ENCODE results near the gene USP30.
"Not testable (repeated sequence)": the region's sequence is repeated elsewhere in the genome, so short reads cannot be mapped to it uniquely, and the experiment has no call there.

USP30 gene

DNA sequence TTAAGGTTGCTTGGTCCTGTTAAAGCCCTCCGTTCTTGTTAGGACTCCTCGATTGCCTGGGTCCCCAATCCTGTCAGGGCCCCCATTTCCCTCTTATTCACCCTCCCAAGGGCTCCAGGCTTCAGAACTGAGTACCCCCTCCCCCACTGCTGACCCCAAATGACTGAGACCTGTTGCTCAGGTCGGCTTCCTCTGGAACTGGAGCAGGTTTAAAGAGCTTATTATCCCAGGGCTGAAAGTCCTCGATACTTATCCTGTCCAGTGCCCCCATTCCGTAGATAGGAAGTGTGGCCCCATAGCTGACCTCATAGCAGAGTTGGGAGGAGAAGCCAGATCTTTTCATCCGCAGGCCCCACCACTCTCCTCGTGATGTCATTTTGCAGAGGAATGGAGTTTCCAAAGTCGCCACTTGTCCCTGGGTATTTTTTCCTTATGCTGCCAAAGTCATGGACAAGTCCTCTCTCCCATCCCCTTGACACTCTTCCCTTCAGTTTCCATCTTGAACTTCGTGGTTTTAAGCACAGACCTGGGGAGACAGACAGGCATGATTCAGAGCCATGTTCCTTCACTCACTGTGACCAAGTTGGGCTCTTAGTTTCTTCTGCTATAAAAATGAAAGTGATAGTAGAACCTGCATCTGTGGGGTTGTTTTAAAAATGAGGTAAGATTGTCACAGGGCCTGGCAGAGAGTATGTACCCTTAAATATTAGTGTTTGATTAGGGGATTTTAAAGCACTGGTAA is 1.2 kb downstream of the USP30 start:
- DNase-seq: no peak

DNA sequence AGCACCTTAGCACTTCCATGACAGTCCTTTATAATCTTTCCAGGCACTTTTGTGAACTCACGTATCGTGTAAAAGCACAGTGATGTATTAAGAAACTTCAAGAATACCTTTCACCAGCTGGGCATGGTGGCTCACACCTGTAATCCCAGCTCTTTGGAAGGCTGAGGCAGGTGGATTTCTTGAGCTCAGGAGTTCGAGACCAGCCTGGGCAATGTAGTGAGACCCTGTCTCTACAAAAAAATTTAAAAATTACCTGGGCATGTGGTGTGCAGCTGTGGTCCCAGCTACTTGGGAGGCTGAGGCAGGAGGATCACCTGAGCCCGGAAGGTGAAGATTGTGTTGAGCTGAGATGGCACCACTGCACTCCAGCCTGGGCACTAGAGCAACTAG is 1.7 kb downstream of the USP30 start:
- not testable (repeated sequence) for DNase-seq

DNA sequence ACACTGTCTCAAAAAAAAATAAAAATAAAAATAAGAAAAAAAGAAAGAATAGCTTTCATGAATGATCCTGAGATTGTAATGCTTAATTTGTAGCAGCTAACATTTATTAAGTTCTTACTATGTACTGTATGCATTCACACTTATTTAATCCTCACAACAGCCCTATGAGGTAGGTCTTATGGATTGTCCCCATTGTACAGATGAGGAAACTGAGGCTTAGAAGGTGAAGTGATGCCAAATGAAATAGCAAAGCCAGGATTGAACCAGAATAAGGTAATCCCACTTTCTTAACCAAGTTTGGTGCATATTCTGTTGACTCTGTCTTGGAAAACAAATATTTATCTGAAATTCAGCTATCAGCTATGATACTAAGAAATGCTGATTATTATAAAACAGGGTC is 2.1 kb downstream of the USP30 start:
- no peak for DNase-seq

DNA sequence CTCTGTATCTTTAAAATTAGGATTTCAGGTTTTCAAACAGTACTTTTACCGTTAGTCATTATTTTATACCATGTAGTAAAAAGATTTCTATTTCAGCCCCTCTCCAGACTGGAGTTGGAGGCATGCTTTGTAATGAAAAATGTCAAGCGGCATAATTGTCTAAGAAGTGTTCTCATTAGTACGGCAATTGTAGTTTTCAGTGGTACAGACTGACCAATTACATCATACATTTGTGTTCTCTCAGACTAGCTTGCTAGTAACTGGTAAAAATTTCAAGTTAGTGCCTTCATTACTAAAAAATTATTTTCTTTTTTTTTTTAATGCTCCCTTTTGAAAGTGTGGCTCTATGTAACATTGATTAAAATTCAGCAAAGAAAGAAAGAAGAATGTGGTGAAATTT is 4.5 kb downstream of the USP30 start:
- no peak for DNase-seq

DNA sequence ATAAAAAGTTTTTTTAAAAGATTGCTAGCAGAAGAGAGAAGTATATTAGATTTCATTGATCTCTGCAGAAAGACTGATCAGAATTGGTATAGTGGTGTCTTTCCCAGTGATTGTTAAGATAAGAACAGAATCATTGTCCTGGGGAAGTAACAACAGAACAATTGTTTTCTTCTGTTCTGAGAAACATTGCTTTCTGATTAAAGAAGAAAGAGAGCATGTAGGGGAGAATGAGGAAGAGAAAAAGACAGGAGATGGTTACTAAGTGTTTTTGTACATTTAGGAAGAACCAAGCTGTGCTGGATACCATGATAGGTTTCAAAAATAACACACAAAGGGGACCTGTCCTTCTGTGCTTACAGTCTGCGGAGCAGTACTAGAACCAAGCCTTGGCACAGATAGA is 5.0 kb downstream of the USP30 start:
- DNase-seq: no peak

DNA sequence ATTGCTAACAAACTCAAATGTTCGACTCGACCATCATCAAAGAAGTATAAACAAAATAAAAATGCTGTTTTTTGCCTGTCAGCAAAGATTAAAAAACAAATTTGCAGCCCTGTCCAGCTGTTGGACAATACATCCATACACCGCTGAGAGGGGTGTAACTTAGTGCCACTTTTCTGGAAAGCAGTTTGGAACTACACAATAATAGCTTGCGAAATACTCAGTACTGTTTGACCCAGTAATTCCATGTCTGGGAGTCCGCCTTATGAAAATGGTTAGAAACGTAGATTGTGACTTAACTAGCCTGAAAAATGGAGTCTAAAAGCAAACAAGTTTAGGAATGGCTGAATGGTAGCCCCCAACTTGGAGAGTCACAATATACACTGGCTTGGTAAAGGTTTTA is 6.4 kb downstream of the USP30 start:
- DNase-seq: no peak

DNA sequence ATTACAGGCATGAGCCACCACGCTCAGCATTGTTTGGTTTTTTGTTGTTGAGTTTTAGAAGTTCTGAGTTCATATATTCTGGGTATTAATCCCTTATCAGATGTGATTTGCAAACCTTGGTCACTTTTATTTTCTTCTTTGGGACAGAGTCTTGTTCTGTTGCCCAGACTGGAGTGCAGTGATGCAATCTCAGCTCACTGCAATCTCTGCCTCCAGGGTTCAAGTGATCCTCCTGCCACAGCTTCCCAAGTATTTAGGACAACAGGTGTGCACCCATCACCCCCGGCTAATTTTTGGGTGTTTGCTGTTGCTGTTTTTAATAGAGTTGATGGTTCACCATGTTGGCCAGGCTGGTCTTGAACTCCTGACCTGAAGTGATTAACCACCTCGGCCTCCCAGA is 11.8 kb downstream of the USP30 start:
- no peak for DNase-seq

DNA sequence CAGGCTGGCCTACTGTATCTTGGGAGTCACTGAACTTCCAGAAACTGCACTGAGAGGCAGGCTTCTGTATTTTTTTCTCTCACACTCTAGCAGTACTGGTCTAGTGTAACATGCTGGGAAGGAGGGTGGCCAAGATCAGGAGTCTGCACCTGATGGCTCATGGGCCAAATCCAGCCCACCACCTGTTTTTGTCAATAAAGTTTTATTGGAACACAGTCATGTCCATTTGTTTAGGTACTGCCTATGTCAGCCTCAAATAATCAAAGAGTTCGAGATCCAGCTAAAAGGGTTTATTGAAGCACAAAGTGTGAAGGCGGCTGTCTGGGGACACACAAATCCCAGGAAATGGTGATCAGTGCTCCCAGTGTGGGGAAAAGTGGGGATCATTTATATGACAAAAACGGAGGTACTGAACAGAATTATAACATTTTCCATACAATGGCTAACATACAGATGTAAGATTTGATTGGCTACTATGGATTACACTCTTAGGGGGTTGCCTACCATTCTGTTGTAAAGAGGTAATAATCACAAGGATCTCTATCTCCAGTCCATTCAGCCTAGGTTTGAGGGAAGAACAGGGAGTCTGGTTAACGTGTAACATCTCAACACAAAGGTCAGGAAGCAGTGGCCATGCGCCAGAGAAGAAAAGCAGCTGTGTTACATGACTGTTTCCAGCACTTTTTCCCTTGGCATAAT is 12.9 kb downstream of the USP30 start:
- DNase-seq: no peak

DNA sequence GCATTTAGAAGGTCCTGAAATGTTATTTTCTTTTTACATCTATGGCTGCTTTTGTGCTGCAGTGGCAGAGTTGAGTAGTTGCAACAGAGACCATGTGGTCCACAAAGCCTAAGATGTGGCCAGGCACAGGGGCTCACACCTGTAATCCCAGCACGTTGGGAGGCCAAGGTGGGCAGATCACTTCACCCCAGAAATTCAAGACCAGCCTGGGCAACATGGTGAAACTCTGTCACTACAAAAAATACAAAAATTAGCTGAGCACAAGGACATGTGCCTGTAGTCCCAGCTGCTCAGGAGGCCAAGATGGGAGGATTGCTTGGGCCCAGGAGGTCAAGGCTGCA is 13.4 kb downstream of the USP30 start:
- DNase-seq: no peak

DNA sequence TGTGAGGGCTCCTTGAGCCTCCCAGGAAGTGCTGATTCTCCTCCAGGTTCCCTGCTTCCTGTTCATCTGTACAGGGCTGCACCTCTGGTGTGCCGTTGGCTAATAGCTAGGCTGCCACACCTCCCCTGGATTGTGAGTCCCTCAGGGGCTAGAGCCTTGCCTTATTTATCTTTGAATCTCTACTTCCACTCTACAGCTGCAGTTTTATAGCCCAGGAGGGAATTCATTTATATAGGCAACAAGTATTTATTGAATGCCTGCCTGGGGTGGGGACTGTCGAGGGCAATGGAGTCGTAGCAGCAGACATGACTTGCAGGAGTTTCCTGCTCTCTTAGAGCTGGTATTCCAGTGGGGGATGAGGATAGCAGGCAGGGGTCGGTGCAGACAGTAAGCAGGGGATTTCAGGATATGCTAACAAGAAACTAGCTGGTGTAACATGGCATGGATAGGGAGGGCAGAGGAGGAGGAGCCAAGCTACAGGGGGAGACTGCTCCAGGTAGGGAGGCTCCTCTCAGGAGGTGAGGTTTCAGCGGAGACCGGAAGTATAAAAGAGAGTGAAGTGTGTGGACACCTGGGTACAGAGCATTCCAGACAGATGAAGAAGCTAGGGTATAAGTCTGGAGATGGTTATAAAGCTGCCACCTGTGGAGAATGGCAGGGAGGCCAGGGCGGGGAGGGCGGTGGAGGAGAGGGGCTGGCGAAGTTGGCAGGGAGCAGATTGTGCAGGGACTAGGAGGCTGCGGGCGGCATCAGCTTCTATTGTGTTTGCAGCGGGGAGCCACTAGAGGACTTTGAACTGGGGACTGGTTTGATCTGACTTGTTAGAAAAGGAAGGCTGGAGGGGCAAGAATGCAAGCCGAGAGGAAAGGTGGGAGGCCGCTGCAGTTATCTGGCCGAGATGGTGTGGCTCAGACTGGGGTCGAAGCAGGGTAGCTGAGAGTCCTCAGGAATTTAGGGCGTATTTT is 17.2 kb downstream of the USP30 start:
- no peak for DNase-seq

DNA sequence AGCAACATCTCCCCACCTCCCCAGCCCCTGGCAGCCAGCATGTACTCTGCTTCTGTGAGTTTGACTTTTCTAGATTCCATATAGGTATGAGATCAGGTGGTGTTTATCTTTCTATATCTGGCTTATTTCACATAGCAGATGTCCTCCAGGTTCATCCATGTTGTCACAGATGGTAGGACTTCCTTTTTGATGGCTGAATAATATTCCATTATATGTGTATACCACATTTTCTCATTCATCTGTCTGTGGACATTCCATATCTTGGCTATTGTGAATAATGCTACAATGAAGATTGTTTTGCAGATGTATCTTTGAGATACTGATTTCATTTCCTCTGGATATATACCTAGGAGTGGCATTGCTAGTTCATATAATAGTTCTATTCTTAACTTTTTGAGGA is 22.5 kb downstream of the USP30 start:
- DNase-seq: no peak

DNA sequence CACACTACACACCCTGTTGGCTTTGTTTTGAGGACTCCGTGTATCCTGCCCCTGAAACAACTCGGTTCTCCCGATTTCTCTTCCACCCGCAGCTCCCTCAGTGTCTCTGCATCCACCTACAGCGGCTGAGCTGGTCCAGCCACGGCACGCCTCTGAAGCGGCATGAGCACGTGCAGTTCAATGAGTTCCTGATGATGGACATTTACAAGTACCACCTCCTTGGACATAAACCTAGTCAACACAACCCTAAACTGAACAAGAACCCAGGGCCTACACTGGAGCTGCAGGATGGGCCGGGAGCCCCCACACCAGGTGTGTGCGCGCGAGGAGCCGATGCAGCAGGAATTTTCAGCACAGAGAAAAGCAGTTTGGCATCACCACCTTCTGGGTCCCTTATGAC is 30.4 kb downstream of the USP30 start:
- no peak for DNase-seq

DNA sequence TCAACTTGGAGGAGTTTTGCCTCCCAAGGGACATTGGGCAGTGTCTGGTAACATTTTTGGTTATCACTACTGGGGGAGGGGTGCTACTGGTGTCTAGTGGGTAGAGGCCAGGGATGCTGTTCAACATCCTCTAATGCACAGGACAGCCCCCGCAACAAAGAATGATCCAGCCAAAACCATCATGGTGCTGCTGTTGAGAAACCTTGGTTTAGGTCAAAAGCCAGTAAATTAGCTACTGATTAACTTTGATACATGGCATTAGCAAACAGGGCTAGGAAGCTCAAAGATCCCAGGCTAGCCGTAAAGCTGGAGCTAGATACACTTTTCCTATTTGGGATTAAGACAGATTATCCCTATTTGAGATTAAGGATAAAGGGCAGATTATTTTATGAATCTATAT is 32.0 kb downstream of the USP30 start:
- no peak for DNase-seq

DNA sequence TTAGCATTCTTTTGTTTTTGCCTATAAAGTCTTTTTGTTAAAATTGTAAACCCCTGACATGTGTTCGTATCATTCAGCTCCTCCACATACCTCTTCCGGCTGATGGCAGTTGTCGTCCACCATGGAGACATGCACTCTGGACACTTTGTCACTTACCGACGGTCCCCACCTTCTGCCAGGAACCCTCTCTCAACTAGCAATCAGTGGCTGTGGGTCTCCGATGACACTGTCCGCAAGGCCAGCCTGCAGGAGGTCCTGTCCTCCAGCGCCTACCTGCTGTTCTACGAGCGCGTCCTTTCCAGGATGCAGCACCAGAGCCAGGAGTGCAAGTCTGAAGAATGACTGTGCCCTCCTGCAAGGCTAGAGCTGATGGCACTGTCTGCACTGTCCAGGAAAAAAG is 33.2 kb downstream of the USP30 start:
- DNase-seq: no peak

DNA sequence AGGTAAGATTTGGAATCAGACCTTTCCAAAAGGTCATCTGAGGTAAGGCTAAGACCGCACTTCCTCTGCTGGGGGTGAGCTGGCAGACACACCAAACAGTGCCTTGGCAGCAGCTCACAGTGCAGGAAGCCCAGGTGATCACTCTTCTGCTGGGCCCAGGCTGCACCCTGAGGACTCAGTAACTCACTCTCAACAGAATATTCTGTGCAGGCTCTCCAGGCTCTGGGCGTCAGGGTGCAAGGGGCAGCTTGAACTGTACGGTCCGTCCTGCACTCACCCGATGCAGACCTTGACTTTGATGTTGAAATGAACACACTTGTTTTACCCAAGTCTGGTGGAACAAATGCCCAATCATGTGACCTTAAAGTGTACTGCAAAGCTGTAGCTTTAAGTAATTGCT is 34.9 kb downstream of the USP30 start:
- no peak for DNase-seq

DNA sequence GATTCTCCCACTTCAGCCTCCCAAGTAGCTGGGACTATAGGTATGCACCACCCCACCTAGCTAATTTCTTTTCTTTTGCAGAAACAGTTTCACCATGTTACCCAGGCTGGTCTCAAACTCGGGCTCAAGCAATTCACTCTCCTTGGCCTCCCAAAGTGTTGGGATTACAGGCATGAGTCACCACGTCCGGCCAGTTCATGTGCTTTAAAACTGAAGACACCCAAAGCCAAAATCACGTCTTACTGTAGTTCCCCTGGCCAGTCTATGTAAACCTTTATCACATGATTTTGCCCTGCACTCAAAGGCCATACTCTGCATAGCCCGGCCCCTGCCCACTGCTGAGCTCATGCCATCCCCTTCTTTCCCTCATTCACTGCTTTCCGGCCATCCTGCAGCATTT is 36.4 kb downstream of the USP30 start:
- DNase-seq: no peak

DNA sequence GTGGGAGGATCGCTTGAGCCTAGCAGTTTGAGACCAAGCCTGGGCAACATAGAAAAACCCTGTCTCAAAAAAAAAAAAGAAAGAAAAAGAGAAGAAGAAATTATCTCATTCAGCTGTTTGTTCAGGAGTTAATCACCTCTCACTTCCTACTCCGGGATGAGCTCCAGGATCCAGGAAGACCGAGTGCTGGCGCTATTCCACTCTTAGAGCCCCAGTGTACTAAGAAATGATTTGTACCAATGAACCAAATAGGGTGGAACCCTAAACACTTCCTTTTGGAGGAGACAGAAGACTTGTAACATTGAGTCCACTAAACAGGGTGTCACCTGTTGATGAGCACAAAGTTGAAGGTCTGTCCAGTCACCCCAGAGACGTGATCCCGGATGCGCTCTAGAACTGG is 37.3 kb downstream of the USP30 start:
- DNase-seq: no peak

DNA sequence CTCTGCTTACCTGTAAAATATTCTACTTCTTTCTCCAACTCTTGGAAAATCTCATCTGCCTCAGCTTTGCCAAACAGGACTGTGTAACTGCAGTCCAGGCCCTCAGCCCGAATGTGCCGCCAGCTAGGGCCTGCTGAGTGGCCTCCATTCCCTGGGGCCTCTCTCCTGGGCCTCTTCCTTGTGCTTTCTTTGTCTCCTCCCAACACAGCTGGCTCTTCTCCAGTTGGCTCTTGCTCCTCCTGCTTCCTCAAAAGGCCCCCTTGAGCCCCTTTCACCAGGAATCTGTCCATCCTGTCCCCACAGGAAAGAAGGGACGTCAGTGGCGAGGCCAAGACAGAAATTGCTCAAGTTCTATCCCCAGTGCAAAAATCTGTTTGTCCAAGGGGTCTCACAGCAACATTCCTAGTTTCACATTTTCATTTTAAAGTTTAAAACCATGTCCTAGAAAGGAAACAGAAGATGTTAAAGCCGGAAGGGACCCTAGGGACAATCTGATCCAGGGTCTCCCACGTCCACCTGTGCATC is 40.2 kb downstream of the USP30 start:
- DNase-seq: no peak

DNA sequence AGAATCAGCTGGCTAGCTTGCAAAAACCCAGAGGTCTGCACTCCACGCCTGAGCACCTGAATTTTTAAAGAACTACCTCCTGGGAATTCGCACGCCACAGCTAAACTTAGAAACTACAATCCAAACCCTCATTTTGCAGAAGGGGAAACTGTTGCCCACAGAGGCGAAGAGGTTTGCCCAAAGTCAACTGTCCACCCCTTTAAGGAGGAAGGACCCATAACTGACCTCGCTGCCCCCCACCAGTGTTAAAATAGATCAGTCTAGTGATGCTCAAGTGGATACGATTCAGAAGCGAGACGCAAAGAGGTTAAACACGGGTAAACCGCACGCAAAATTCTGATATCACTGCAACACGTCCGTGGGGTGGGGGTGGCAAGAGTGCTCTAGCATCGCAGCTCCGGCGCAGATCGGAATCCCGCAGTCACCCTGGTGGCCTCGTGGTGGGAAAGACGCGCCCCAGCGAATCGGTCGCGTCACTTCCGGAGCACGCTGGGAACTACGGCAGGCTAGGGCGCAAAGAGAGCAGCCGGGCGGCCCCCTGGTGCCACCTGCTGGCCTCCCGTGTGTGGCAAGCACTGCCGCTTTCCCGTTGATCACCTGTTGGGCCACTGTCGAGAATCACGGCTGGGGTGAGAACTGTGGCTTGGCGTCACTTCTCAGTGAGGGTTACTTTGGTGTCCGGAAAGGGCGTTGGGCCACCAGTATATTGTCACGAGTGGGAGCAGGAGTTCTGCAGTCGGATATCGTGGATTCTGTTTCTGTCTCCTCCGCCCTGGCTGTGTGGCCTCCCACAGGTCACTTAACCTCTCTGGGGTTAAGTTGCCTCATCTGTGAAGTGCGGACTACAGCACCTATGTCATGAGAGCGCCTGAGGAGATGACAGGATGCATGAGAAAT is 40.9 kb downstream of the USP30 start, which contains the start of gene ALKBH2:
Gene ALKBH2, minus strand, starts transcription at position 451 of the 897 bp plus-strand sequence. CDS start 686 bp downstream, outside the sequence.
- peak; percentile 83 for DNase-seq

DNA sequence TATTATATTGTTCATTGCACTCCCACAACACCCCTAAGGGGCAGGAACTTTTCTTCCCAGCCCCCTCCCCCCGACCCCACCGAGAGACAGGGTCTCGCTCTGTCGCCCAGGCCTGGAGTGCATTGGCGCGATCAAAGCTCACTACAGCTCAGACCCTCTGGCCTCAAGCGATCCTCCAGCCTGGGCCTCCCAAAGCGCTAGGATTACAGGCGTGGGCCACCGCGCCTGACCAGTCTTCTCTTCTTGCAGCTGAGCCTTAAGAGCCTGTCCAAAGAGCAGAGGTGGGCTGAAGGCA is 44.7 kb downstream of the USP30 start:
- DNase-seq: no peak

DNA sequence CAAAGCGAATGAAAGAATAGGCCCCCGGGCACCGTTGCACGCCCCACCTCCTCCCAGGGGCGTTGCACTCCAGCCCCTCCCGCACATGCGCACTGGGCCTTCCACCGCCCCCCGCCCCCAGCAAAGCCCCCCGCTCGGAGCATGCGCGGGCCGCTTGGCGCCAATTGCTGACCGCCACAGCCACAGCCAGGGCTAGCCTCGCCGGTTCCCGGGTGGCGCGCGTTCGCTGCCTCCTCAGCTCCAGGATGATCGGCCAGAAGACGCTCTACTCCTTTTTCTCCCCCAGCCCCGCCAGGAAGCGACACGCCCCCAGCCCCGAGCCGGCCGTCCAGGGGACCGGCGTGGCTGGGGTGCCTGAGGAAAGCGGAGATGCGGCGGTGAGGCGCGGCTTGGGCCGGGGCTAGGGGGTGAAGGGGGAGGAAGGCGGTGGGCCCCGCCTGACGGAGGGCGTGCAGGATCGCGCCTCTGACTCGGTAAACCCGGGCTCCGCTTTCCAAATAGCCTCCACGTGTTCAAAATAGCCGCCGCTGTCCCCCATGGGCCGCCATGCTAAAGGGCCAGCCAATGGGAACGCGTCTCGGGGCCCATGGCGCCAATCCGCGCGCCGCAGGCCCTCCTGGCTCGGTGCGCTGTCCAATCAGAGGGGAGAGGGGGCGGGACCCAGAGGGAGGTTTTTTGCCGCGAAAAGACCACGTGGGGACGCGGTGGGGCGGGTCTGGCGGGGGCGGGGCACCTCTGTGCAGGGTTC is 45.2 kb downstream of the USP30 start, which contains the start of gene UNG:
Gene UNG, plus strand, starts transcription at position 163 of the 748 bp plus-strand sequence. Its CDS starts 83 bp downstream, at position 246.
- peak; percentile 89 for DNase-seq

DNA sequence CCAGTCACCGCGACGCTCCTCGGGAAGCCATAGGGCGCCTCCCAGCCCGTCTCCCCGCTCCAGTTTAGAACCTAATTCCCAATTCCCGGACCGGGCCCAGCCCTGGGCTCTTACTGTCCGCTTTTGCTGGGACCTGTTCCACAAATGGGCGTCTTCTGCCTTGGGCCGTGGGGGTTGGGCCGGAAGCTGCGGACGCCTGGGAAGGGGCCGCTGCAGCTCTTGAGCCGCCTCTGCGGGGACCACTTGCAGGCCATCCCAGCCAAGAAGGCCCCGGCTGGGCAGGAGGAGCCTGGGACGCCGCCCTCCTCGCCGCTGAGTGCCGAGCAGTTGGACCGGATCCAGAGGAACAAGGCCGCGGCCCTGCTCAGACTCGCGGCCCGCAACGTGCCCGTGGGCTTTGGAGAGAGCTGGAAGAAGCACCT is 45.8 kb downstream of the USP30 start:
- DNase-seq: no peak

All from NCI-H1092 (cell line).